HG03439 (cell line): ENCODE data around the gene KTI12.
"Not testable (repeated sequence)": the region's sequence is repeated elsewhere in the genome, so short reads cannot be mapped to it uniquely, and the experiment has no call there.

Source experiments
- ATAC-seq: cut with Tn5 transposase; IDR thresholded peaks from one replicate; pipeline ENCODE4 v1.9.1; 2021; ENCODE audit warnings: mild to moderate bottlenecking, moderate library complexity; ENCODE audit not compliant: unreplicated experiment

KTI12 gene, protein sequence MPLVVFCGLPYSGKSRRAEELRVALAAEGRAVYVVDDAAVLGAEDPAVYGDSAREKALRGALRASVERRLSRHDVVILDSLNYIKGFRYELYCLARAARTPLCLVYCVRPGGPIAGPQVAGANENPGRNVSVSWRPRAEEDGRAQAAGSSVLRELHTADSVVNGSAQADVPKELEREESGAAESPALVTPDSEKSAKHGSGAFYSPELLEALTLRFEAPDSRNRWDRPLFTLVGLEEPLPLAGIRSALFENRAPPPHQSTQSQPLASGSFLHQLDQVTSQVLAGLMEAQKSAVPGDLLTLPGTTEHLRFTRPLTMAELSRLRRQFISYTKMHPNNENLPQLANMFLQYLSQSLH

GRCh38 chr1:52033190-52034049 lies at the start of gene KTI12:
Gene KTI12 (minus strand): TSS chr1:52033810. CDS start chr1:52033761, 49 bp downstream.
- peak; percentile 80 for ATAC-seq

DNA sequence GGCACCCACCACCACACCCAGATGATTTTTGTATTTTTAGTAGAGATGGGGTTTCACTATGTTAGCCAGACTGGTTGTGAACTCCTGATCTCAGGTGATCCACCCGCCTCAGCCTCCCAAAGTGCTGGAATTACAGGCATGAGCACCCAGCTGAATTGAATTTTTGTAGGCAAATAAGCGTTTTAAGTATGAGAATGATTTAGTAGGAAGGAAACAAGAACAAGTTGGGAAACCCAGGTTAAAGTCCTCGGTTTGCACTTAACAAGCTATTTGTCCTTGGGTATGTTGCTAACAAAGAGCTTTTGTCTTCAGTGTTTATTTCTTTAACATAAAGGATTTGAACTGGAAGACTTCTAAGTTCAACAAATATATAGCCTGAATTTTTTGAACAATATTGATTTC lies 46.4 kb upstream of the KTI12 start:
- no peak for ATAC-seq

GRCh38 chr1:52077277-52077676 lies 43.7 kb upstream of the KTI12 start:
- ATAC-seq = not testable (repeated sequence)

DNA sequence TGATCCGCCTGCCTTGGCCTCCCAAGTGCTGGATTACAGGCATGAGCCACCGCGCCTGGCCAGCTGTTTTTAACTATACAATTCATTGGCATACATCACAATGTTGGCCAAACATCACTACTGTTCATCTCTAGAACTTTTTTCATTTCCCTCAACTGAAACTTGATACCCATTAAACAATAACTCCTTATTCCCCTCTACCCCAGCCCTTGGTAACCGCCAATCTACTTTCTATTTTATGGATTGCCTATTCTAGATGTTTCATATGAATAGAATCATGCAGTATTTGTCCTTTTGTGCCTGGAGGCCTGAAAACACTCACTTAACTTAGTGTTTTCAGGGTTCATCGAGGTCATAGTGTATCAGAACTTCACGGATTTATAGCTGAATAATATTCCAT lies 38.7 kb upstream of the KTI12 start:
- ATAC-seq = no peak

DNA sequence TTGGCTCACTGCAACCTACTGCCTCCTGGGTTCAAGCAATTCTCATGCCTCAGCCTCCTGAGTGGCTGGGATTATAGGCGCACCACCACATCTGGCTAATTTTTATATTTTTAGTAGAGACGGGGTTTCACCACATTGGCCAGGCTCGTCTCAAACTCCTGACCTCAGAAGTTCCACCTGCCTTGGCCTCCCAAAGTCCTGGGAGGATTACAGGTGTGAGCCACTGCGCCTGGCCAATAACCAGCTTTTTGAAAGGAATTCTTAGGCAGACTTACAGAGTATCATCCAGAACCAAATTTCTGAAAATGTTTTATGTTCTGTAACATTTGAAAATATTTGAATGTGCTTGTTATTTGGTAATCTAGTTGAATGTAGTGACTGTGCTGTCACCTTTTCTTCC lies 37.1 kb upstream of the KTI12 start:
- ATAC-seq = no peak

DNA sequence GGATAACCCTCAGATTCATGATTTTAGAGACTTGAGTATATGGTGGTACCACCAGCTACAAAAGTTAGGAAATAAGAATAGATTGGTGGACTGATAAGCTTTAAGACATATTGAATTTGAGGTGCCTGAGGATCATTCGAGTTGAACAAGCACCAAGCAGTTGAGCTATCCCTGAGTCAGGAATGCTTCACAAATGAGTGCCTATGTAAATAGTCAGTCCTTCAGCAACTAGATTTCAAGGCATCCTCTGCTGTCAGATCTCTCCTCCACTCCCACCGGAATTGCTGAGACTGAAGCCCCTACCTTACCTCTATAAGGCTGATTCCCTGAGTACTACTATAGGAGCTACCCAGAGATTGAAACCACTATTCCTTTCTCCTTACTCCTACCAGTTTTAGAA lies 29.6 kb upstream of the KTI12 start:
- no peak for ATAC-seq

- ATAC-seq = no peak
Measured at GRCh38 chr1:52060822-52061221, 27.2 kb upstream of the KTI12 start.

GRCh38 chr1:52059888-52060287 lies 26.3 kb upstream of the KTI12 start:
- no peak for ATAC-seq

DNA sequence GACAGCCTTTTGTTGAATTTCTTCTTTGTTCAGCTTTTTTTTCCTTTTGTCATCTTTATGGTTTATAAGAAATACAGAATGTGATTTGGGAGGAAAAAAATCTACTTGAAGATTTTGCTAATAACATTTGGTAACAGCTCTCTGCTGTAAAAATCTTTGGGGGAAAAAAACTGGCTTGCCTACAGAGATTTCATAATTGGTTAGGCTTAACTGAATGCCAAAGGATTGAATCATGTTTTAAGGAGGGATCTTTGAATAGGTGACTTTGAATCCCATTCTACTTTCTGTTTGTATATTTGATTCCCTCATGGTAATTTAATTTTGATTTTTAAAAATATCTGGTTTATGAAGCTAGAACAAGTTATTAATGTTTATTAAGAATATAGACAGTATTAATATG lies 25.7 kb upstream of the KTI12 start:
- ATAC-seq = no peak

DNA sequence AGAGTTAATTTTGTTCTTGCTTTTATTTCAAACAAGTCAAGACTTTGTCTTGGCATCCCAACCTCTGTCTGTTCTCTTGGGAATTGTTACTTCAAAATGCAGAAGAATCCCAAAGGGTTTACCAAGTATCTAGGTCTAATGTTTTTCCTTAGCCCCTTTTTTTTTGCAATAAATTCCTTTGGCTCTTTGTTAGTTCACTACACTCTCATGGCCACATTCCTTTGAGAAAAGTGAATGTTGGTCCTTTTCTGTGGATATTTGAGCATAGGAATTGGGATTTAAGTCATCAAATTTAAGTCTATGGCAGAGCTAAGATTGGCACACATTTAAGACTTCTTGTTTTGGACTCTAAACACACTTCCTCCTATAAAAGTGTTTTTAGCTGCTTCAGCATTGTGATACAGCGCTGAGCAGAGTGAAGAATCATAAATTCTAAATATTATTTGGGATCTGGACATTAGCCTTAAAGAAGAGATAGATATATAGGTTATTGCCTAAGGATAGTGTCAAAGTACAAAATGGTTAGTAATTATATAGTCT lies 24.3 kb upstream of the KTI12 start:
- ATAC-seq = no peak

DNA sequence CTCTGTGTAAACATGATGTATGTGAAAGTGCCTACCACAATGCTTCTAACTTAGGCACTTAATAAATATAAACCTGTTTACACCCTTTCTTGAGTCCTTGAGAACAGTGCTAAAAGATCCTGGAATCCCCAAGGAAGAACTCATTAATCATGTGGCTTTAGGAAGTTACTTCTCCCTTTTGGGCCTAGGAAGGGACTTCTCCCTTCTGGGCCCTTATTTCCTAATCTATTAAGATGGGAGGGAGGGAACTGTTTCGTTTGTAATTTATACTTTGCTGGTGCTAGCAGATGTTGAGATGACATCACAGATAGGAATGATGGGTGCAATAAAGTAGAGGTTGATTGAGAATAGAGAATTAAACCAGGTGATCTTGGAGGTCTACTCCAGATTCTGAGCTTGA lies 23.6 kb upstream of the KTI12 start:
- no peak for ATAC-seq

DNA sequence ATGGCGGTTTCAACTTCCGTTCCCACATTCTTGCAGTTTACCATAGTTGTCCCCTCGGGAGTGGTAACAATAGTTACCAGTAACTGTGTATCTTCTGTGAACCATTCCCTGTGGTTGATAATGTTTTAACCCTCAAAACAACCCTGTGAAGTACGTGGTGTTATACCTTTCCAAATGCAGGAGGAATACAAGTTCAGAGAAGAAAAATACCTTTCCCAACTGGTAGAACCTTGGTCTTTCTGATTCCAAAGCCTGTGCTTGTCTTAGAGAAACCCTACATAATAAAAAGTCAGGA lies 23.3 kb upstream of the KTI12 start:
- no peak for ATAC-seq

GRCh38 chr1:52056163-52056936 lies 22.7 kb upstream of the KTI12 start, which contains the start of gene BTF3L4:
Gene BTF3L4 (plus strand): TSS chr1:52056295. CDS start chr1:52059848, 3,553 bp downstream.
- peak; percentile 78 for ATAC-seq

GRCh38 chr1:52055866-52056162 lies 22.2 kb upstream of the KTI12 start:
- ATAC-seq = no peak

- peak; percentile 39 for ATAC-seq
Measured at GRCh38 chr1:52055066-52055865, 21.7 kb upstream of the KTI12 start, which contains the start of gene TXNDC12. Gene TXNDC12 (minus strand): TSS chr1:52055191. CDS start chr1:52055096, 95 bp downstream.

DNA sequence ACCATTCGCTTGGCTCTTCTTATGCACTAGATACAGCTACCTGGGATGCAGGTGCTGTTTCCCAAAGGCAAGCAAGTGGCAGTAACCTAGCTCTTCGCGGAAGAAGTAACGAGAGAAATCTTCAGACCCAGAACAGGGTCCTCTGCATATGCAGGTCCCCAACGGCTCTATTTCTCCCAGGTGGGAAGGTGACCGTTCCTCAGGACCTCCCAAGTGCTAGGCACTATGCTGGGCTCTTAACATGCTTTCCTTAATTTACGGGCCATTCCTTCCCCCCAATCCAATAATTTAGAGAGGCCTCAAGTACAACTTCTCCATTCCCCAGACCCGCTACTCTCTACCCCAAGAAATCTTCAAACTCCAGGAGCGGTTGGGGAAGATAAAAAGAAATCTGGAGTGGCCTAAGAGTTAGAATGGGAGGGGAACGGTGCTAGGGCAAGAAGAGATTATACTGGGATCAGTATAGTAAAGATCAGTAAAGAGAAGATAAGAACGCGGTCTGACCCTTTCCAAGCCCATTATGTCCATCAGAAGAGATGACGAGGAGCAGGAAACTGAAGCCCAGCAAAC lies 21.0 kb upstream of the KTI12 start:
- no peak for ATAC-seq

- no peak for ATAC-seq
Measured at GRCh38 chr1:52053862-52054261, 20.3 kb upstream of the KTI12 start.

GRCh38 chr1:52049337-52049736 lies 15.7 kb upstream of the KTI12 start:
- not testable (repeated sequence) for ATAC-seq

DNA sequence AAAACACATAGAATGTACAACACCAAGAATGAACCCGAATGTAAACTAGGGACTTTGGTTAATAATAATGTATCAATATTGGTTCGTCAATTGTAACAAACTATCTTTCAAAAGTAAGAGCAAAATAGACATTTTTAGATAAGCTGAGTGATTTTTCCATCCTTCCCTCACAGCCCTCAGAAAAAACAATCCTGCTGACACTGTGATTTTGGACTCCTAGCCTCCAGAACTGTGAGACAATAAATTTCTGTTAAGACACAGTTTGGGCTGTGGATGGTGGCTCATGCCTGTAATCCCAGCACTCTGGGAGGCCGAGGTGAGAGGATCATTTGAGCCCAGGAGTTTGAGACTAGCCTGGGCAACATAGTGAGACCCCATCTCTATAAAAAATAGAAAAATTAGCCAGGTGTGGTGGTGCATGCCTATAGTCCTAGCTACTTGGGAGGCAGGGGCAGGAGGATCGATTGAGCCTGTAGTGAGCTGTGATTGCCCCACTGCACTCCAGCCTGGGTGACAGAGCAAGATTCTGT lies 12.1 kb upstream of the KTI12 start:
- not testable (repeated sequence) for ATAC-seq

DNA sequence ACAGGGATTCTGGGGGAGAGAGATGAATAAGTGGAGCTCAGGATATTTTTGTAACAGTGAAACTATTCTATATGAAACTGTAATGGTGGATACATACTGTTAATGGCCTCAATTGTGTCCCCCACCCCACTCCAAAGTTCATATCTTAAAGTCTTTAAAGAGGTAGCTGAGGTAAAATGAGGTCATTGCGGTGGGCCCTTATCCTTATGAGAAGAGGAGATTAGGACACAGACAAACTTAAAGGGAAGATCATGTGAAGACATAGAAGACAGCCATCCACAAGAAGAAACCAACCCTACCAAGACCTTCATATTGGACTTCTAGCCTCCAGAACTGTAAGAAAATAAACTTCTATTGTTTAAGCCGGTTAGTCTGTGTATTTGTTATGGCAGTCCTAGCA lies 11.6 kb upstream of the KTI12 start:
- no peak for ATAC-seq
